GM23338 (cell line): ENCODE measurements around the gene SHANK2. TPM values are rescaled to one million over a fixed set of nuclear protein-coding genes. Genes with fewer than 3 reads are reported as not detected.
"Not testable (repeated sequence)": the region's sequence is repeated elsewhere in the genome, so short reads cannot be mapped to it uniquely, and the experiment has no call there.

Source experiments
- ATAC-seq: fragments of 200-7000 bp; cut with Tn5 transposase; 3 replicates; pipeline ENCODE4 v1.9.1; 2020
- DNase-seq: peaks from one replicate; pipeline ENCODE4 v3.0.0-alpha.2; 2015; ENCODE audit warnings: low spot score
- H2AFZ ChIP-seq: fragments of 200-600 bp; sonication (generic); 2 replicates; pipeline ENCODE4 v1.8.0; 2016; ENCODE audit warnings: antibody characterized with exemption, mild to moderate bottlenecking, moderate library complexity
- H3F3A ChIP-seq: fragments of 200-600 bp; sonication (generic); replicated peaks from 2 replicates; pipeline ENCODE4 v1.8.0; 2017; ENCODE audit warnings: antibody characterized with exemption, mixed run types, low read depth
- H3K27ac ChIP-seq: fragments of 200-600 bp; sonication (generic); 2 replicates; pipeline ENCODE4 v1.6.1; 2016; ENCODE audit warnings: low read depth
- H3K27me3 ChIP-seq: fragments of 200-600 bp; sonication (generic); 2 replicates; pipeline ENCODE4 v1.8.0; 2016; ENCODE audit warnings: mild to moderate bottlenecking, mixed run types, moderate library complexity; ENCODE audit not compliant: insufficient read depth
- H3K36me3 ChIP-seq: fragments of 200-600 bp; sonication (generic); 2 replicates; pipeline ENCODE4 v1.8.0; 2016; ENCODE audit warnings: mild to moderate bottlenecking; ENCODE audit not compliant: insufficient read depth
- H3K4me1 ChIP-seq: fragments of 200-600 bp; sonication (generic); 2 replicates; pipeline ENCODE4 v1.8.0; 2016; ENCODE audit warnings: mild to moderate bottlenecking, moderate library complexity; ENCODE audit not compliant: insufficient read depth
- H3K4me2 ChIP-seq: fragments of 200-600 bp; sonication (generic); 2 replicates; pipeline ENCODE4 v1.7.1; 2017; ENCODE audit warnings: mixed run types
- H3K4me3 ChIP-seq: fragments of 200-600 bp; sonication (generic); 2 replicates; pipeline ENCODE4 v1.6.1; 2016; ENCODE audit warnings: mixed run types
- H3K79me2 ChIP-seq: fragments of 200-600 bp; sonication (generic); replicated peaks from 2 replicates; pipeline ENCODE4 v1.8.0; 2017; ENCODE audit warnings: mild to moderate bottlenecking; ENCODE audit not compliant: insufficient read depth
- H3K9me2 ChIP-seq: fragments of 200-600 bp; sonication (generic); 2 replicates; pipeline ENCODE4 v1.8.0; 2017; ENCODE audit not compliant: insufficient read depth
- H4K20me1 ChIP-seq: fragments of 200-600 bp; sonication (generic); replicated peaks from 2 replicates; pipeline ENCODE4 v1.8.0; 2017; ENCODE audit warnings: mild to moderate bottlenecking; ENCODE audit not compliant: insufficient read depth
- H3K27ac Mint-ChIP-seq: 2 replicates; pipeline ENCODE4 v1.8.0; 2020; ENCODE audit warnings: inconsistent platforms, mild to moderate bottlenecking, moderate library complexity, mixed read lengths
- H3K27me3 Mint-ChIP-seq: 3 replicates; pipeline ENCODE4 v1.8.0; 2022; ENCODE audit warnings: low read depth, mild to moderate bottlenecking, moderate library complexity, mixed read lengths, inconsistent platforms; ENCODE audit not compliant: insufficient read depth, poor library complexity
- H3K36me3 Mint-ChIP-seq: 3 replicates; pipeline ENCODE4 v1.8.0; 2021; ENCODE audit warnings: low read depth, mild to moderate bottlenecking, inconsistent platforms, moderate library complexity, mixed read lengths
- H3K4me1 Mint-ChIP-seq: 3 replicates; pipeline ENCODE4 v1.8.0; 2020; ENCODE audit warnings: mild to moderate bottlenecking, inconsistent platforms, mixed read lengths
- H3K4me3 Mint-ChIP-seq: 3 replicates; pipeline ENCODE4 v1.8.0; 2021; ENCODE audit warnings: moderate library complexity, mild to moderate bottlenecking, inconsistent platforms, mixed read lengths
- H3K9me3 Mint-ChIP-seq: 3 replicates; pipeline ENCODE4 v1.8.0; 2020; ENCODE audit warnings: moderate library complexity, mild to moderate bottlenecking, inconsistent platforms, mixed read lengths
- ETS1 ChIP-seq: IDR thresholded peaks from 2 replicates; pipeline ENCODE4 v1.6.1; 2016; ENCODE audit warnings: antibody characterized with exemption
- ZNF331 ChIP-seq: fragments of 250-450 bp; sonication (Bioruptor Pico); IDR thresholded peaks from 2 replicates; pipeline ENCODE4 v1.5.0; 2020; ENCODE audit warnings: low read depth, mild to moderate bottlenecking, moderate library complexity
- polyA plus RNA-seq: library from polyadenylated mRNA; unstranded; fragments of >200 nt; fragmentation: Nextera tagmentation; extraction: Ambion mirVana; gene quantifications from 2 replicates; pipeline ENCODE4 v1.2.1, GENCODE V29; 2016
- total RNA-seq: library from RNA; depleted of rRNA; stranded (reverse); fragments of >200 nt; shearing (Covaris generic); gene quantifications from 2 replicates; pipeline ENCODE4 v1.2.3, GENCODE V29; 2014

The SHANK2 gene
- total and polyA plus RNA-seq, 2 experiments from 2014 or later = 22.0 to 81.4 TPM

GRCh38 chr11:71236836-71237475, 15.4 kb downstream of the SHANK2 start:
- ATAC-seq (no peak), DNase-seq (no peak)
- H3K27me3 ChIP-seq = no peaks in the 10 kb centered on the region
- H3K36me3 Mint-ChIP-seq = peaks cover 51% of the 10 kb centered on the region
- H3K79me2 ChIP-seq = peaks cover 97% of the 10 kb centered on the region
- H3K27me3 Mint-ChIP-seq = peaks cover 11% of the 10 kb centered on the region
- H3K36me3 ChIP-seq = 0 out of 2 replicates have a peak, but pooled peaks cover 5% of the 10 kb centered on the region
- H3K9me3 Mint-ChIP-seq = no peaks in the 10 kb centered on the region
- H3K4me3 Mint-ChIP-seq = no peak overlapping the region
- no peak overlapping the region for H3K27ac ChIP-seq
- H3K4me3 ChIP-seq = no peak overlapping the region
- peaks cover 46% of the 10 kb centered on the region for H3K4me1 Mint-ChIP-seq
- TF ChIP-seq ZNF331 (CRISPR knock-in tag) = no peak
- H3K4me2 ChIP-seq = no peak overlapping the region
- no peak overlapping the region for H3K27ac Mint-ChIP-seq
- H3K4me1 ChIP-seq = peaks cover 31% of the 10 kb centered on the region
- no peak overlapping the region for H2AFZ ChIP-seq
- peaks cover 43% of the 10 kb centered on the region for H4K20me1 ChIP-seq
- H3F3A ChIP-seq = no peaks in the 10 kb centered on the region; the same call in 1 of the 2 replicates
- H3K9me2 ChIP-seq = no peaks in the 10 kb centered on the region

- Histone ChIP-seq H3K27me3 (no peaks in the 10 kb centered on the region), H3F3A (no peaks in the 10 kb centered on the region; the same call in 1 of the 2 replicates), H3K79me2 (peaks cover 98% of the 10 kb centered on the region), H3K27ac (no peak overlapping the region), H3K9me2 (no peaks in the 10 kb centered on the region), H3K4me2 (no peak overlapping the region), H2AFZ (no peak overlapping the region), H3K4me1 (peaks cover 24% of the 10 kb centered on the region), H4K20me1 (peaks cover 45% of the 10 kb centered on the region), H3K4me3 (no peak overlapping the region), H3K36me3 (0 out of 2 replicates have a peak, but pooled peaks cover 5% of the 10 kb centered on the region)
- Mint-ChIP-seq H3K4me3 (no peak overlapping the region; the same call in 2 of the 3 replicates), H3K27ac (no peak overlapping the region), H3K36me3 (peaks cover 50% of the 10 kb centered on the region), H3K4me1 (peaks cover 33% of the 10 kb centered on the region), H3K27me3 (peaks cover 11% of the 10 kb centered on the region), H3K9me3 (no peaks in the 10 kb centered on the region)
- DNase-seq (no peak), ATAC-seq (no peak)
- no peak for TF ChIP-seq ETS1
These were observed 16.7 kb downstream of the SHANK2 start for GRCh38 chr11:71235719-71236118.

GRCh38 chr11:71233896-71234852, 18.2 kb downstream of the SHANK2 start:
- not testable (repeated sequence) for H3K9me3 Mint-ChIP-seq, H3K36me3 ChIP-seq, H3K4me3 ChIP-seq, DNase-seq, H3F3A ChIP-seq, H3K9me2 ChIP-seq, ATAC-seq, H3K27me3 Mint-ChIP-seq, H2AFZ ChIP-seq, H3K27me3 ChIP-seq, H3K4me2 ChIP-seq, H3K4me3 Mint-ChIP-seq, H3K27ac ChIP-seq
- H3K27ac Mint-ChIP-seq = peak overlapping the region; percentile 26
- peaks cover 48% of the 10 kb centered on the region for H4K20me1 ChIP-seq
- peaks cover 32% of the 10 kb centered on the region for H3K4me1 Mint-ChIP-seq
- H3K36me3 Mint-ChIP-seq = peaks cover 52% of the 10 kb centered on the region
- H3K4me1 ChIP-seq = peaks cover 18% of the 10 kb centered on the region
- peaks cover 98% of the 10 kb centered on the region for H3K79me2 ChIP-seq
